ENCODE data around the gene COL19A1.

DNA sequence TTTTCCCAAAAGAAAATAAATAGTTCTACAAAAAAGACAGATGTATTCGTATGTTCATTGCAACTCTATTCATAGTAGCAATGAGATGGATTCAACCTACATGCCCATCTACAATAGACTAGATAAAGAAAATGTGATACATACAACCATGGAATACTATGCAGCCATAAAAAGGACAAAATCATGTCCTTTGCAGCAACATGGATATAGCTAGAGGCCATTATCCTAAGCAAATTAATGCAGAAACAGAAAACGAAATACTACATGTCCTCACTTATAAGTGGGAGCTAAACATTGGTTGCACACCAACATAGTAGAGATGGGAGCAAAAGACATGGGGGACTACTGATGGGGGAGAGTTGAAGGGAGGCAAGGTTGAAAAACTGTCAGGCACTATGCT lies 278.8 kb downstream of the COL19A1 start:
- TF ChIP-seq, protein P1, sequence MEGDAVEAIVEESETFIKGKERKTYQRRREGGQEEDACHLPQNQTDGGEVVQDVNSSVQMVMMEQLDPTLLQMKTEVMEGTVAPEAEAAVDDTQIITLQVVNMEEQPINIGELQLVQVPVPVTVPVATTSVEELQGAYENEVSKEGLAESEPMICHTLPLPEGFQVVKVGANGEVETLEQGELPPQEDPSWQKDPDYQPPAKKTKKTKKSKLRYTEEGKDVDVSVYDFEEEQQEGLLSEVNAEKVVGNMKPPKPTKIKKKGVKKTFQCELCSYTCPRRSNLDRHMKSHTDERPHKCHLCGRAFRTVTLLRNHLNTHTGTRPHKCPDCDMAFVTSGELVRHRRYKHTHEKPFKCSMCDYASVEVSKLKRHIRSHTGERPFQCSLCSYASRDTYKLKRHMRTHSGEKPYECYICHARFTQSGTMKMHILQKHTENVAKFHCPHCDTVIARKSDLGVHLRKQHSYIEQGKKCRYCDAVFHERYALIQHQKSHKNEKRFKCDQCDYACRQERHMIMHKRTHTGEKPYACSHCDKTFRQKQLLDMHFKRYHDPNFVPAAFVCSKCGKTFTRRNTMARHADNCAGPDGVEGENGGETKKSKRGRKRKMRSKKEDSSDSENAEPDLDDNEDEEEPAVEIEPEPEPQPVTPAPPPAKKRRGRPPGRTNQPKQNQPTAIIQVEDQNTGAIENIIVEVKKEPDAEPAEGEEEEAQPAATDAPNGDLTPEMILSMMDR (conservative IDR thresholded peaks at IDR 0.05; ENCODE audit: low read length): no peak
- no peak for TF ChIP-seq EZH2phosphoT487 (IDR thresholded peaks at IDR 0.05; ENCODE audit: borderline replicate concordance, low read depth, low read length)
